ENCODE measurements around the gene MYCT1. TPM values are rescaled to one million over a fixed set of nuclear protein-coding genes. Genes with fewer than 3 reads are reported as not detected.

Gene MYCT1
- polyA plus RNA-seq, 1 experiment = 0.25 TPM

GRCh38 chr6:152716322-152716721 is 18.6 kb downstream of the MYCT1 start:
- POLR2A ChIA-PET = no interaction called here
- H3K4me3 ChIP-seq (ENCODE audit: low read depth, low read length) = no peak overlapping the region
- no peaks in the 10 kb centered on the region for H3K27me3 ChIP-seq (ENCODE audit: control insufficient read depth, insufficient read depth, low read length)
- DNase-seq (ENCODE audit: low read depth, low spot score) = no peak
- H3K9me3 ChIP-seq (ENCODE audit: control insufficient read depth, insufficient read depth, low read length) = no peaks in the 10 kb centered on the region; the same call in 1 of the 2 replicates
- H3K27ac ChIP-seq (ENCODE audit: low read depth, low read length) = no peak overlapping the region
- CTCF ChIA-PET = interaction anchor here (0.9 kb wide), 1 partner anchor 232 kb away, joined by 4 read pairs; no protein-coding TSS in a partner anchor
- no peak for TF ChIP-seq CTCF (IDR thresholded peaks at IDR 0.05; ENCODE audit: low read depth, low read length)

- TF ChIP-seq CTCF (IDR thresholded peaks at IDR 0.05; ENCODE audit: low read depth, low read length) = no peak
- DNase-seq (ENCODE audit: low read depth, low spot score) = no peak
- no peak overlapping the region for H3K27ac ChIP-seq (ENCODE audit: low read depth, low read length)
- no peaks in the 10 kb centered on the region for H3K27me3 ChIP-seq (ENCODE audit: control insufficient read depth, insufficient read depth, low read length)
- H3K4me3 ChIP-seq (ENCODE audit: low read depth, low read length) = no peak overlapping the region
- ChIA-PET POLR2A (no interaction called here), CTCF (interaction anchor here (3.9 kb wide), 1 partner anchor 227 kb away, joined by 12 read pairs; no protein-coding TSS in a partner anchor)
- H3K9me3 ChIP-seq (ENCODE audit: control insufficient read depth, insufficient read depth, low read length) = no peaks in the 10 kb centered on the region
Measured at GRCh38 chr6:152720974-152721373, 23.3 kb downstream of the MYCT1 start.

- no peaks in the 10 kb centered on the region for H3K27me3 ChIP-seq (ENCODE audit: control insufficient read depth, insufficient read depth, low read length)
- no peak overlapping the region for H3K27ac ChIP-seq (ENCODE audit: low read depth, low read length)
- DNase-seq (ENCODE audit: low read depth, low spot score) = no peak
- ChIA-PET CTCF (interaction anchor here (3.9 kb wide), 1 partner anchor 226 kb away, joined by 12 read pairs; no protein-coding TSS in a partner anchor), POLR2A (no interaction called here)
- TF ChIP-seq CTCF (IDR thresholded peaks at IDR 0.05; ENCODE audit: low read depth, low read length) = no peak
- H3K4me3 ChIP-seq (ENCODE audit: low read depth, low read length) = no peak overlapping the region
- no peaks in the 10 kb centered on the region for H3K9me3 ChIP-seq (ENCODE audit: control insufficient read depth, insufficient read depth, low read length)
Measured at GRCh38 chr6:152721956-152722355, 24.3 kb downstream of the MYCT1 start.

GRCh38 chr6:152723398-152723797 is 25.7 kb downstream of the MYCT1 start:
- Histone ChIP-seq H3K4me3 (ENCODE audit: low read depth, low read length) (no peak overlapping the region), H3K9me3 (ENCODE audit: control insufficient read depth, insufficient read depth, low read length) (no peaks in the 10 kb centered on the region), H3K27me3 (ENCODE audit: control insufficient read depth, insufficient read depth, low read length) (no peaks in the 10 kb centered on the region), H3K27ac (ENCODE audit: low read depth, low read length) (no peak overlapping the region)
- no peak for TF ChIP-seq CTCF (IDR thresholded peaks at IDR 0.05; ENCODE audit: low read depth, low read length)
- POLR2A ChIA-PET = no interaction called here
- CTCF ChIA-PET = interaction anchor here (0.6 to 2.0 kb wide), 3 partner anchors 22 to 1733 kb away, joined by 4 read pairs; no protein-coding TSS in a partner anchor
- DNase-seq (ENCODE audit: low read depth, low spot score) = no peak

GRCh38 chr6:152726313-152726712 is 28.6 kb downstream of the MYCT1 start:
- Histone ChIP-seq H3K4me3 (ENCODE audit: low read depth, low read length) (no peak overlapping the region), H3K9me3 (ENCODE audit: control insufficient read depth, insufficient read depth, low read length) (no peaks in the 10 kb centered on the region), H3K27ac (ENCODE audit: low read depth, low read length) (no peak overlapping the region), H3K27me3 (ENCODE audit: control insufficient read depth, insufficient read depth, low read length) (no peaks in the 10 kb centered on the region)
- CTCF ChIA-PET = no interaction called here
- no peak for TF ChIP-seq CTCF (IDR thresholded peaks at IDR 0.05; ENCODE audit: low read depth, low read length)
- POLR2A ChIA-PET = no interaction called here
- DNase-seq (ENCODE audit: low read depth, low spot score) = no peak

All from AG04450 (cell line).